Immature natural killer cell (primary cell): ENCODE measurements around the gene GABRQ. TPM values are rescaled to one million over a fixed set of nuclear protein-coding genes. Genes with fewer than 3 reads are reported as not detected.
A peak's percentile ranks its signal among the peaks of the same experiment; 100 is the strongest.

Experiments used
- DNase-seq, 3 donors: peaks; one replicate each; pipeline ENCODE4 v3.0.0; 2022; ENCODE audit warnings: mixed read lengths in 1 of 3
- H3K27ac Mint-ChIP-seq, 6 donors: one replicate each; pipeline ENCODE4 v1.8.0; 2020; ENCODE audit warnings: mixed read lengths in 6 of 6, mild to moderate bottlenecking in 5 of 6, inconsistent platforms in 4 of 6, moderate library complexity in 3 of 6
- H3K27me3 Mint-ChIP-seq, 3 donors: one replicate each; pipeline ENCODE4 v1.8.0; 2020 to 2021; ENCODE audit warnings: low read depth in 3 of 3, mild to moderate bottlenecking in 3 of 3, mixed read lengths in 3 of 3, moderate library complexity in 3 of 3, inconsistent platforms in 1 of 3
- H3K36me3 Mint-ChIP-seq, 3 donors: one replicate each; pipeline ENCODE4 v1.8.0; 2020; ENCODE audit warnings: mixed read lengths in 3 of 3, inconsistent platforms in 2 of 3, mild to moderate bottlenecking in 2 of 3
- H3K4me1 Mint-ChIP-seq, 2 donors: one replicate each; pipeline ENCODE4 v1.8.0; 2020; ENCODE audit warnings: inconsistent platforms in 2 of 2, mild to moderate bottlenecking in 2 of 2, mixed read lengths in 2 of 2, moderate library complexity in 1 of 2
- H3K4me3 Mint-ChIP-seq, 5 donors: one replicate each; pipeline ENCODE4 v1.8.0; 2020; ENCODE audit warnings: mild to moderate bottlenecking in 5 of 5, mixed read lengths in 5 of 5, inconsistent platforms in 3 of 5, moderate library complexity in 3 of 5
- H3K9me3 Mint-ChIP-seq, 6 donors: one replicate each; pipeline ENCODE4 v1.8.0; 2020; ENCODE audit warnings: mild to moderate bottlenecking in 6 of 6, mixed read lengths in 6 of 6, inconsistent platforms in 4 of 6, moderate library complexity in 3 of 6
- polyA plus RNA-seq, 3 donors: library from polyadenylated mRNA; unstranded; fragments of 300-500 nt; fragmentation: Illumina TruSeq; gene quantifications; one replicate each; pipeline ENCODE4 v1.2.3, GENCODE V29; 2021

The GABRQ gene
- not detected for polyA plus RNA-seq

DNA sequence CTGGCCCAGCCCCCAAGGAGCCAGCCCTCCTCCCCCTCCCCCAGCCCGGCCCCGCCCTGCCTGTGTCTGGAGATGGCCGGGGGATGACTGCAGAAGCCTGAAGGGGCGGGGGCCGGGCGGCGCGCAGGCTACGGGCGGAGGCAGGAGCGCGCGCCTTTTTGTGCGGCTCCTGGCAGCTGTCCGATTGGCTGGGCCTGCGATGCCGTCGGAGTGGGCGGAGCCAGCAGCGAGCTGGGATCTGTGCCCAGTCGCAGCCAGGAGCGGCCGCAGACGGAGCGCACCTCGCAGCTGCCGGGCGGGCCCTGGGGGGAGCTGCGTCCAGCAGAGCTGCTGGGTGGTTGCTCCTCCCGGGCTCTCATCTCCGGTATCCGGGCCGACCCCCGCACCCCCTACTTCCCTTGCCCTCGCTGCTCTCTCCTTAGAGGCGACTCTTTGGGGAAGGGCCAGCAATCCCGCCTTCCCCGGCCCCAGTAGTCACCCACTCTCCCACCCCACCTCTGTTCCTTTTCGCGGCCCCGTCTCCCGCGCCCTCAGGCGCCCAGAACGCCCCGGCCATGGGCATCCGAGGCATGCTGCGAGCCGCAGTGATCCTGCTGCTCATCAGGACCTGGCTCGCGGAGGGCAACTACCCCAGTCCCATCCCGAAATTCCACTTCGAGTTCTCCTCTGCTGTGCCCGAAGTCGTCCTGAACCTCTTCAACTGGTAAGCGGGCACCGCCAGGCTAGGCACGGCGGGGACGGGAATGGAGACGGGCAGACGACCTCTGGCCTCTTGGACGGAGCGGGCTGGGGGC, at the start of gene GABRQ:
Gene GABRQ, plus strand, starts transcription at position 247 of the 794 bp plus-strand sequence. Its CDS starts 308 bp downstream, at position 555.
- Mint-ChIP-seq H3K36me3 (no peaks in the 10 kb centered on the region), H3K4me1 (no peaks in the 10 kb centered on the region), H3K27me3 (peaks cover 1 to 14% (median 6%) of the 10 kb centered on the region in 3 donors), H3K9me3 (no peaks in the 10 kb centered on the region), H3K4me3 (no peak within 1 kb of the TSS), H3K27ac (no peak within 1 kb of the TSS)
- no peak for DNase-seq

DNA sequence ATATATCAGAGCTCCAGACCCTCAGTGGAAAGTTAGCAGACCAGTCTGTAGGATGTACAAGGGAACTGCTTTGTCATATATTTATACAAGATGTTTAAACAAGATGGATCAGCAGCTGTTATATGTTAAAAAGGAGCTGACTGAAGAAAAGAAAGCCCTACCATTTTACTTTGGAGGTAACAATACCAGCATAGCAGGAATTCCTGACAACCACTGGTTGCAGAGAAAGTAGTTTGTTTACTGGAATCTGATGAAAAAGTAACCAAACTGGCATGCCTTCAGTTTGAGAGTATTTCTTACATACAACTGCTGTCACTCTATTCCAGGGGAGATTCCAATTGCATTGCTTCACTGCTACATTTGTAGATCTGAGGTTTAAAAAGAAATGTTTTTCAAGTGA, 49.5 kb upstream of the GABRQ start:
- no peak overlapping the region for H3K27ac Mint-ChIP-seq
- no peak for DNase-seq
- H3K36me3 Mint-ChIP-seq: no peaks in the 10 kb centered on the region
- H3K4me1 Mint-ChIP-seq: no peaks in the 10 kb centered on the region
- H3K27me3 Mint-ChIP-seq: peaks cover 0 to 10% (median 7%) of the 10 kb centered on the region in 3 donors
- H3K9me3 Mint-ChIP-seq: no peaks in the 10 kb centered on the region
- H3K4me3 Mint-ChIP-seq: no peak overlapping the region

DNA sequence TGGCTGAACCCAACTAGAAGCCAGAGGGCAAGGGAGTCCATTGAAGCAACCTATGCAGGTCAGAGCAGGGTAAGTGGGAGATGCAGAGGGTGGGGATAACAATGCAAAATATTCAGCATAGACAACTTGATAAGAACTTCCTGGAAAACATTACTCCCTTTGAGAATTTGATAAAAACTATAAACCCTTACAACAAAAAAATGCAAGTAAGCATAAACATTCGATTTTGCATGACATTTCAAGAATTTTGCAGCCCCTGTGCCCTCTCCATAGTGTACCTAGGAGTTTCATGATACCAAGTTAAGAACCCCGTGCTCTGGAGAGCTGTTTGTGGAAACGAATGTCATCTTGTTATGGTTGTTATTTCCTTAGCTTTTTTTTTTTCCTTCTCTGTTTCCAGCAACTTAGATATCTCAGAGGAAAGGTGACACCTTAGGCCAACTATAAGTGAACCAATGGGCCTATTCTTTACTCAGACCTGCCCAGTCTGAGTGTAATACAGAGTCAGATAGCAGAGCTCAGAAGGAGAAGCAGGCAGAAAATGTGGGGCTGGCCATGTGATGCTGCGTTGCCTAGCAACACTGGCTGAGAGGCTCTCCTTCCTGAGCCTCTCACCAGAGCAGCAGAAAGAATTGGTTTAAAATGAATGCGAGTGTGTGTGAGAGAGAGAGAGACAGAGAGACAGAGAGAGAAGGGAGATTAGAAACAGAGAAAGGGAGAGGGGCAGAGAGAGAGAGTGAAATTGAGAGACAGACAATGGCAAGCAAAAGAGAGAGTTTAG, 36.7 kb upstream of the GABRQ start:
- Mint-ChIP-seq H3K4me3 (no peak overlapping the region), H3K9me3 (no peaks in the 10 kb centered on the region), H3K27me3 (peaks cover 0 to 2% (median 2%) of the 10 kb centered on the region in 3 donors), H3K4me1 (no peaks in the 10 kb centered on the region), H3K36me3 (no peaks in the 10 kb centered on the region), H3K27ac (peak overlapping the region in 1 of 6 donors; percentile 23)
- DNase-seq: no peak

DNA sequence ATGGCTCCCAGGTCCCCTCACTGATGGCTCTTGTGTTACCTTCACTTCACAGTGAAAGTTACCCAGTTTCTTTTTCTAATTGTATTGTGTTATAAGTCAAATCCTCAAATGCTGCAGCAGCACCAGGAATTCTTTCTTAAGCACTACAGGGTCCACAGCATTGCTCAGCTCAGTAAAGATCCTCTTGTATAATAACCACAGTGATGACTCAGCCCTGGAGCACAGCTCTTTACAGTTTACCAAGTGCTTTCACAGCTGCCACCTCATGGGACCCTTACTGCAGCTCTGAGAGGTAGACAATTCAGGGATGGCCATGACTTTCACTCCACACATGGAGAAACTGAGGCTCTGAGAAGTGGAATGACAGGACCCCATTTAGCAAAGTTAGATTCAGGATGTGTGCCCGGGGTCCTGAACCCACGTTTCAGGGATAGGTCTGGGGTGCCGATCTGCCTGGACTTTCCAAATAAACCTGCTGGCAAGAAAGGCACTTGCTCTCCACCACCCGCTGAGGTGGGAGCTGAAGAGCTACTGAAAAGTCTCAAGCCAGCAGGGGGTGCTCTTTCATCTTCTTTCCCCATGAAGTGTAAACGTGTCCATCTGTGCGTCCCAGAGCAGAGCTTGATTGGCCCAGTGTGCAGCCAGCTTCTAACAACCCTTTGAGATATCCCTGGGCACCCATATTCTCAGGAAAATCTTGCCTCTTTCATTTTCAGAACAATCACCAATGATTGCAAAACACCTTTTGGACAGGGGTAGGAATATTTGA, 35.7 kb upstream of the GABRQ start:
- peaks cover 0 to 2% (median 2%) of the 10 kb centered on the region in 3 donors for H3K27me3 Mint-ChIP-seq

DNA sequence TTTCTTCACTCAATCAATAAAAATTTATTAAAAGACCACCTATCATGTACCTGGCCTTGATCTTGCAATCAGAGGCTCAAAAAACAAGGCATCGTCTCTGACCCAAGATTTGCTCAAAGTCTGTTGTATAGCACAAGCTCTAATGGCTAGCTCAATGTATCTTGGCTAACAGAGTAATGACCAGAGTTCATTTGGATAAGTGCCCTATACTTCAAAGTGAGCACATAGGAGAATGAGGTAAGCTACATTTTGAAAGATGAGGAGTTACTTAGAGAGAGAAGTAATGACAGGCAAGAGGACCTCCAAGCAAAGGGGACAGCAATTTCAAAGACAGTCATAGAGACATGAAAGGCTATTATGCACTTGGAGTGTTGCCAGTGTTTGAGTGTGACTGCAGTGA, 22.9 kb upstream of the GABRQ start:
- H3K27me3 Mint-ChIP-seq: peaks cover 0 to 15% (median 5%) of the 10 kb centered on the region in 3 donors
- no peak for DNase-seq
- H3K27ac Mint-ChIP-seq: no peak overlapping the region
- H3K4me3 Mint-ChIP-seq: no peak overlapping the region
- H3K4me1 Mint-ChIP-seq: no peaks in the 10 kb centered on the region
- peaks cover 0 to 3% (median 0%) of the 10 kb centered on the region in 6 donors for H3K9me3 Mint-ChIP-seq
- H3K36me3 Mint-ChIP-seq: no peaks in the 10 kb centered on the region

More for the DNA sequence above, 35.7 kb upstream of the GABRQ start:
- Mint-ChIP-seq H3K4me3 (no peak overlapping the region), H3K36me3 (no peaks in the 10 kb centered on the region), H3K4me1 (no peaks in the 10 kb centered on the region), H3K9me3 (no peaks in the 10 kb centered on the region), H3K27ac (no peak overlapping the region)
- no peak for DNase-seq

DNA sequence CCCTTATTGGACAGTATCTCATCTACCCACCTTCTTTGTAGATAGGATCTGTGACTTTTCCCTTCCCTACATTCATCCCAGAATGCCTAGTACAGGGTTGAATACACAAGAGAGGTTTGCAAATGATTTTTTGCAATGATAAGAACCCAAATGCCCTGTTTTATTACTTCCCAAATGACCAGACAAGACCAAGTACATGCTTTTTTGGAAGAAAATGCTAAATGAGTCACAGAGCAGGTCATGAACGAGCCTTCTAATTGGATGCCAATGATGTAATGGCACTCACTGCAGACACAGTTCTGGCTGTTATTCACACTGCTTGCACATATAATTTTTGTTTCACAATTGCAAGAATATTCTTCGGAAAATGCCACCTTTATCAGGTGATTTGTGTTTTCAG, 17.8 kb upstream of the GABRQ start:
- H3K27me3 Mint-ChIP-seq: peaks cover 0 to 14% (median 3%) of the 10 kb centered on the region in 3 donors
- H3K36me3 Mint-ChIP-seq: no peaks in the 10 kb centered on the region
- H3K4me3 Mint-ChIP-seq: no peak overlapping the region
- peaks cover 0 to 3% (median 0%) of the 10 kb centered on the region in 6 donors for H3K9me3 Mint-ChIP-seq
- no peaks in the 10 kb centered on the region for H3K4me1 Mint-ChIP-seq
- H3K27ac Mint-ChIP-seq: no peak overlapping the region
- no peak for DNase-seq

DNA sequence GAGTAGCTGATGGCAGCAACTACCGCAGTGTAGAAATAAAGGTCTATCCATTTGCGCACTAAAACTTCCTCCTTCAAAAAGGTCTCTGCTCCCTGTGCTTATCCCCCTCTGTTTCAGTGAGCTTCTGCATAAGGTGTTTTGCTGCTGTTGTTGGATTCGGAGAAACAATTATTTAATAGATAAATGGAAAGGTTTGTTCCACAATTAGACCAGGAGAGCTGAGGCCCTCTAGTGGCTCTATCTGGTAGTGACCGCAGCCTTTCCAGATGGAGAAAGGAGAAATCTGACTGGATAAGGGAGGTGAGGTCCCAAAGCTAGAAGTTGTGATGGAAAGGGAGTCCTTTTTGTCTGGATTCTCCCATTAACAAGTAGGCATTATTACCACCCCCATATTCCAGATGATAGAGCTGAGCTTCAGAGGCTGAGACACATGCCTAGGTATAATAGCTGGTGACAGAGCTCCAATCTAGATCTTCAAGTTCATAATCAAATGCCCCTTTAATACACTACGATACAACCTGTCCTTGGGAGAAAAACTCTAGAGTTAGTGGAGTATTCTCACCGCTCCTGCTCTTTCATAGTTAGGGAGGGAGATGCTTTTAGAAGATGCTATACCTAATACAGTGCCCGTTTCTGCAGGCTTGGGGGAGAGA, 5.1 kb upstream of the GABRQ start:
- Mint-ChIP-seq H3K27ac (no peak overlapping the region), H3K4me1 (no peaks in the 10 kb centered on the region), H3K4me3 (no peak overlapping the region), H3K36me3 (no peaks in the 10 kb centered on the region), H3K27me3 (peaks cover 0 to 18% (median 7%) of the 10 kb centered on the region in 3 donors), H3K9me3 (no peaks in the 10 kb centered on the region)
- DNase-seq: peak in 2 of 3 donors; percentile 6 to 10

DNA sequence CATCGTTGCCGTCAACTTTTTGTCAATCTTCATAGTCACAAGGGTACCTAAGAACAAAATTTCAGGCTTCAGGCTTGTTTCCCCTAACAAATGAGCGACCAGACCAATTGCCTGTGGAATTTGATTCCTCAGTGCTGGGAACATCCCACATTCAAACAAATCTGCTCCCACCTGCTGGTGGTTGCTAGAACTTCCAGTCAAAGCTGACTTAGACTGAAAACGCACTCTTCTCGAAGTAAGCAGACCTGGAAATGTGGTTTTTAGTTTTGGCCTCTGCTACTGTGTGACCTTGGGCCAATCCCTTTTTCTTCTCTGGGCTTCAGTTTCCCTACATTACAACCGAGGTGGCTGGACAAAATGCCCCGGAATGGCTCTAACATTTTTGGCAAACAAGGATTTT, 1.8 kb upstream of the GABRQ start:
- Mint-ChIP-seq H3K4me3 (no peak overlapping the region), H3K9me3 (no peaks in the 10 kb centered on the region), H3K36me3 (no peaks in the 10 kb centered on the region), H3K27ac (no peak overlapping the region), H3K4me1 (no peaks in the 10 kb centered on the region), H3K27me3 (peaks cover 0 to 23% (median 7%) of the 10 kb centered on the region in 3 donors)
- DNase-seq: no peak

DNA sequence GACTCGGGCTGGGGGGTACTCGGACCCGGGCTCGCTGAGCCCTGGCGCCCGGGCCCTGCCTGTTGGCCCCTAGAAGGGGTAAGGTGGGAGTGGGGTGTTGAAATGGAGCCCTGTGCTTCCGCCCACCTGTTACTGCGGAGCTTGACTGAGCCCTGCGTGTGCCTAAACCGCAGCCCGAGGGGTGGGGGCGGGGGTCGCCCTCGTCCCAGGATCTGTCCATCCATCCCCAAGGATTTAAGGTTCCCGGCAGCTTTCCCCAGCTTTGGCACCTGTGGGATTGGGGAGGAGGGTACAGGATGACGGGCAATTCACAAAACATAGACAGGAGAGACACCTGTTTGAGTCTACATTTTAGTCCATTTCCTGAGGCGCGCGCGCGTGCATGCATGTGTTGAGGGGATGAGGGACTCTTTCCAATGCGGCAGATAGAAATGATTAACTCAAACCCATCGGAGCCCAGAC, 779 bp downstream of the GABRQ start:
- Mint-ChIP-seq H3K4me1 (no peaks in the 10 kb centered on the region), H3K27me3 (peaks cover 1 to 14% (median 5%) of the 10 kb centered on the region in 3 donors), H3K27ac (no peak overlapping the region), H3K36me3 (no peaks in the 10 kb centered on the region), H3K9me3 (no peaks in the 10 kb centered on the region), H3K4me3 (no peak overlapping the region)
- no peak for DNase-seq

DNA sequence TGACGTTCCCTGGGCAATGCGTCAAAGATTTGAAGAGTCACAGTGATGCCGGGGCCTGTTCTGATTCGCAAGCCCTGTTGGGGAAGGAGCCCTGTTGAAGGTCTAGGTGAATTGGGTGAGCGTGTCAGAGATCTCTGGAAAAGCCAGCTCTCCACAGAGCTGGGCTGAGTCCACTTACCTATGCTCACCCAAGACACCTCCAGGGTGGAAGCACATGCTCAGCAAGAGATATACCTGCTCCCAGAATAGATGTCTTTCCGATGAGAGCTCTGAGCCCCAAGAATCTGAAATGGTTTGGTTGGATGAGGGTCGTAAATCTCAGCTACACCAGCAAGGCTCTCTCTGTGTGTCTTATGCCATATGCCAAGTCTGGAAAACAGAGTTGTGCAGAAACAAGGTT, 1.7 kb downstream of the GABRQ start:
- Mint-ChIP-seq H3K27me3 (peaks cover 1 to 14% (median 5%) of the 10 kb centered on the region in 3 donors), H3K36me3 (no peaks in the 10 kb centered on the region), H3K27ac (no peak overlapping the region), H3K9me3 (no peaks in the 10 kb centered on the region), H3K4me1 (no peaks in the 10 kb centered on the region), H3K4me3 (no peak overlapping the region)
- DNase-seq: no peak

DNA sequence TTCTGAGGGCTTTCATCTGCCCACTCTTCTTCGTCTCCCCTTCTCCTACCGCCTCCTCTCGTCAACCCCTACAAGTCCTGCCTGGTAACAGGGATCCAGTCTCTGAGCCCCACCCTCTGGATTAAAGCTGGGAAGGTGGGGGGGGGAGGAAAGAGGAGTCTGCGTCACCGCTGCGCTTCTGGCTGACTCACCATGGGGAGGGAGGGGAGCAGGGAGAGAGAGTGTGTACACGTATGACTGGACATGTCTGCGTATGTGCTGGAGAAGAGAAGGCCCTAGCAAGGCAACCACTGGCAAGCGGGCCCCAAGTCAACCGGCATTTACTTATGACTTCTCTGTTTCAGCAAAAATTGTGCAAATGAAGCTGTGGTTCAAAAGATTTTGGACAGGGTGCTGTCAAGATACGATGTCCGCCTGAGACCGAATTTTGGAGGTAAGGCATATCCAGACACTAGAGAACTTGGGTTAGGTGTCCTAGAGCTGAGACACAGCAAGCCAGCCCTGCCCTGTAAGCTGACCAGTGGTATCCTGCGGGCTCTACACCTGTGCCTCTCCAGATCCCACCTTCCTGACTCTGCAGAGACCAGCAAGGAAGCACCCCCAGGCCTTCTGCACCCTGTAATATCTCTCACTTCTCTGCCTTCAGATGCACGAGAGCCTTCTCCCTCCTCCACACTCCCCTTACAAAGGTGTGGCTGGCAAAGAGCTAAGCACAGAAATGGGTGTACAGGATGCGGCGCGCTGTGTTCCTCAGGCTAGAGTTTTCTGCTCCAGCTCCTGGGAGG, 2.5 kb downstream of the GABRQ start:
- Mint-ChIP-seq H3K27me3 (peaks cover 1 to 14% (median 5%) of the 10 kb centered on the region in 3 donors), H3K9me3 (no peaks in the 10 kb centered on the region), H3K4me1 (no peaks in the 10 kb centered on the region)

DNA sequence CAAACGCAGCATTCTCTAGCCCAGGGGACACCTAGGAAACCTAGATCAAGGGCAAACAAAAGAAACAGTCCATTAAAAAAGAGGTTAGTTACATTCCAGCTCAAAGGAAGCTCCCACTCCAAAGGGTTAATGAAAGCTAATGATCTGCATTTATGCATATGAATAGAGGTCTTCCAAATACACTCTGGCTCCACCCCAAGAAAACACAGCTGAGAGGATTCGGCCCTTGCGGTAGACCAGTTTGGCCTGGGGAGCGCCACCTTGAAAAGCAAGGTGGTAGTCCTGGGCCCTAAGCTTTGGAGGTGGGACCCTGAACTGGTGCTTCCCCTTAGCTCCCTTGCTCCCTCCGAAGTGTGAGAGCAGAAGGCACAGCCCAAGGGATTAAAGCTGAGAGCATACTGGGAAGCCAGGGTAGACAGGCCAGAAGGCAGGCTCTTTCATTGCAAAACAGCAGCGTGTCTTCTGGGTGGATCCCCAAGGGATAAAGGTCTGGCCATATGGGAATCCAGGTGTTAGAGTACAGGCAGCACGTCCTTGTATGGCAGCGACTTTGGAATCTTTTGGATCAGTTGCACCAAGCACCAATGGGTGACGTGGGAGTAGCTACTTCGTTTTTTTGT, 3.7 kb downstream of the GABRQ start:
- H3K36me3 Mint-ChIP-seq: no peaks in the 10 kb centered on the region
- no peaks in the 10 kb centered on the region for H3K9me3 Mint-ChIP-seq
- H3K27me3 Mint-ChIP-seq: peaks cover 1 to 11% (median 5%) of the 10 kb centered on the region in 3 donors
- H3K4me1 Mint-ChIP-seq: no peaks in the 10 kb centered on the region
- DNase-seq: no peak
- no peak overlapping the region for H3K27ac Mint-ChIP-seq
- H3K4me3 Mint-ChIP-seq: no peak overlapping the region

More for the DNA sequence above, 2.5 kb downstream of the GABRQ start:
- Mint-ChIP-seq H3K27ac (no peak overlapping the region), H3K36me3 (no peaks in the 10 kb centered on the region), H3K4me3 (no peak overlapping the region)
- no peak for DNase-seq
